Tibial nerve (tissue), 4 donors: ENCODE data around the gene TM9SF2. TPM values are rescaled to one million over a fixed set of nuclear protein-coding genes. Genes with fewer than 3 reads are reported as not detected.
A peak's percentile ranks its signal among the peaks of the same experiment; 100 is the strongest.

ENCODE experiments used
- DNase-seq, 2 donors: peaks; one replicate each; pipeline ENCODE4 v3.0.0-alpha.2; 2019; ENCODE audit warnings: low spot score in 2 of 2
- H3K27ac ChIP-seq, 4 donors: fragments of 200-600 bp; sonication (generic) in 3 of 4; one replicate each; pipeline ENCODE4 v1.5.1; 2017 to 2019; ENCODE audit warnings: mild to moderate bottlenecking in 1 of 4
- H3K27me3 ChIP-seq, 2 donors: fragments of 200-600 bp; sonication (generic) in 1 of 2; one replicate each; pipeline versions ENCODE4 v1.5.1 to v1.6.0; 2017 to 2019
- H3K36me3 ChIP-seq, 3 donors: fragments of 200-600 bp; sonication (generic); one replicate each; pipeline ENCODE4 v1.5.1; 2018 to 2019
- H3K4me1 ChIP-seq, 4 donors: fragments of 200-600 bp; sonication (generic) in 3 of 4; one replicate each; pipeline ENCODE4 v1.5.1; 2017 to 2019
- H3K4me3 ChIP-seq, 4 donors: fragments of 200-600 bp; sonication (generic) in 3 of 4; one replicate each; pipeline ENCODE4 v1.5.1; 2017 to 2019; ENCODE audit warnings: mild to moderate bottlenecking in 1 of 4, moderate library complexity in 1 of 4
- H3K9me3 ChIP-seq, 4 donors: fragments of 200-600 bp; sonication (generic) in 3 of 4; one replicate each; pipeline ENCODE4 v1.5.1; 2017 to 2019
- CTCF ChIP-seq, 5 experiments: fragments of 200-600 bp in 3 of 5; fragments of 450-650 bp in 2 of 5; sonication (generic) in 3 of 5; IDR thresholded peaks; one replicate each; pipeline ENCODE4 v1.5.1; 2016 to 2019; ENCODE audit warnings: antibody characterized with exemption in 5 of 5, mild to moderate bottlenecking in 3 of 5, moderate library complexity in 2 of 5
- EP300 ChIP-seq, 2 donors: sonication (generic); formaldehyde crosslinking; IDR thresholded peaks; one replicate each; pipeline ENCODE4 v1.6.1; 2017; ENCODE audit warnings: antibody characterized with exemption in 2 of 2, mild to moderate bottlenecking in 1 of 2
- POLR2A ChIP-seq, 2 donors: fragments of 450-650 bp; IDR thresholded peaks; one replicate each; pipeline ENCODE4 v1.6.1; 2017; ENCODE audit warnings: antibody characterized with exemption in 2 of 2, mild to moderate bottlenecking in 2 of 2, moderate library complexity in 2 of 2
- WGBS, 2 donors: methylation state at CpG; one replicate each; pipeline ENCODE4 v1.1.5; 2018; 5-methylcytosine and 5-hydroxymethylcytosine counted together
- total RNA-seq, 4 donors: library from RNA; depleted of rRNA; stranded (reverse); fragments of >200 nt; gene quantifications; one replicate each; pipeline ENCODE4 v1.1.0, GENCODE V29; 2016

Gene TM9SF2
- total RNA-seq, 4 donors from 2014 or later, result 67.8 to 110 (median 82.7) TPM

GRCh38 chr13:99495466-99496183 lies 5.6 kb upstream of the TM9SF2 start:
- Histone ChIP-seq H3K27ac (peak overlapping the region; percentile 12 to 94 (median 72)), H3K4me1 (peaks cover 0 to 39% (median 7%) of the 10 kb centered on the region in 4 donors), H3K9me3 (no peaks in the 10 kb centered on the region), H3K36me3 (no peaks in the 10 kb centered on the region), H3K4me3 (peak overlapping the region; percentile 24 to 47 (median 34)), H3K27me3 (no peaks in the 10 kb centered on the region)
- WGBS, 2 donors, result 84% methylated on average over 8 of the region's 8 CpGs
- no peak for DNase-seq
- TF ChIP-seq POLR2A (IDR thresholded peaks at IDR 0.05) (no peak), EP300 (IDR thresholded peaks at IDR 0.05) (no peak), CTCF (IDR thresholded peaks at IDR 0.05) (no peak)

GRCh38 chr13:99496184-99497142 lies 4.8 kb upstream of the TM9SF2 start:
- peak in 1 of 2 donors; percentile 70 for DNase-seq
- H3K36me3 ChIP-seq, result no peaks in the 10 kb centered on the region
- peaks cover 0 to 41% (median 8%) of the 10 kb centered on the region in 4 donors for H3K4me1 ChIP-seq
- peak overlapping the region; percentile 24 to 47 (median 34) for H3K4me3 ChIP-seq
- H3K27me3 ChIP-seq, result no peaks in the 10 kb centered on the region
- WGBS, 2 donors, result 53 to 56% methylated on average over 12 of the region's 12 CpGs
- H3K27ac ChIP-seq, result peak overlapping the region; percentile 12 to 94 (median 72)
- TF ChIP-seq EP300 (IDR thresholded peaks at IDR 0.05) (peak in 1 of 2 donors; percentile 8), POLR2A (IDR thresholded peaks at IDR 0.05) (peak in 1 of 2 donors; percentile 28), CTCF (IDR thresholded peaks at IDR 0.05) (no peak)
- no peaks in the 10 kb centered on the region for H3K9me3 ChIP-seq

GRCh38 chr13:99498171-99499161 lies 2.8 kb upstream of the TM9SF2 start:
- TF ChIP-seq EP300 (IDR thresholded peaks at IDR 0.05) (peak in 1 of 2 donors; percentile 83), CTCF (IDR thresholded peaks at IDR 0.05) (peak in 2 of 5 experiments; percentile 28 to 36), POLR2A (IDR thresholded peaks at IDR 0.05) (peak in 1 of 2 donors; percentile 45)
- peak overlapping the region; percentile 31 to 79 (median 58) for H3K4me3 ChIP-seq
- H3K36me3 ChIP-seq, result no peaks in the 10 kb centered on the region
- H3K27me3 ChIP-seq, result no peaks in the 10 kb centered on the region
- H3K9me3 ChIP-seq, result no peaks in the 10 kb centered on the region
- 5 to 6% methylated on average over 32 to 35 of the region's 50 CpGs for WGBS, 2 donors
- H3K4me1 ChIP-seq, result peaks cover 0 to 57% (median 19%) of the 10 kb centered on the region in 4 donors
- peak overlapping the region; percentile 68 to 94 (median 86) for H3K27ac ChIP-seq
- peak; percentile 87 to 93 for DNase-seq

GRCh38 chr13:99500839-99501183 lies 461 bp upstream of the TM9SF2 start:
- DNase-seq, result no peak
- Histone ChIP-seq H3K9me3 (no peaks in the 10 kb centered on the region), H3K36me3 (no peaks in the 10 kb centered on the region), H3K4me1 (peaks cover 0 to 73% (median 25%) of the 10 kb centered on the region in 4 donors), H3K4me3 (peak overlapping the region; percentile 85 to 97 (median 88)), H3K27me3 (no peaks in the 10 kb centered on the region), H3K27ac (peak overlapping the region in 3 of 4 donors; percentile 71 to 91 (median 90))
- no peak for TF ChIP-seq EP300 (IDR thresholded peaks at IDR 0.05)
- TF ChIP-seq CTCF (IDR thresholded peaks at IDR 0.05), result no peak
- TF ChIP-seq POLR2A (IDR thresholded peaks at IDR 0.05), result no peak
- 1 to 2% methylated on average over 9 of the region's 9 CpGs for WGBS, 2 donors
